GM12864 (cell line): ENCODE measurements around the gene KRTAP10-1.

Source experiments
- DNase-seq: peaks from one replicate; pipeline ENCODE4 v3.0.0-alpha.2; 2011; ENCODE audit warnings: low read depth
- H3K4me3 ChIP-seq: 2 replicates; pipeline ENCODE4 v1.5.1; 2011; ENCODE audit warnings: mild to moderate bottlenecking, low read depth, low read length, control low read depth
- CTCF ChIP-seq: IDR thresholded peaks from 2 replicates; pipeline ENCODE4 v1.5.1; 2011; ENCODE audit warnings: low read depth, mild to moderate bottlenecking, moderate library complexity, low read length, control low read depth, inconsistent platforms; ENCODE audit errors: missing control alignments

KRTAP10-1 gene

DNA sequence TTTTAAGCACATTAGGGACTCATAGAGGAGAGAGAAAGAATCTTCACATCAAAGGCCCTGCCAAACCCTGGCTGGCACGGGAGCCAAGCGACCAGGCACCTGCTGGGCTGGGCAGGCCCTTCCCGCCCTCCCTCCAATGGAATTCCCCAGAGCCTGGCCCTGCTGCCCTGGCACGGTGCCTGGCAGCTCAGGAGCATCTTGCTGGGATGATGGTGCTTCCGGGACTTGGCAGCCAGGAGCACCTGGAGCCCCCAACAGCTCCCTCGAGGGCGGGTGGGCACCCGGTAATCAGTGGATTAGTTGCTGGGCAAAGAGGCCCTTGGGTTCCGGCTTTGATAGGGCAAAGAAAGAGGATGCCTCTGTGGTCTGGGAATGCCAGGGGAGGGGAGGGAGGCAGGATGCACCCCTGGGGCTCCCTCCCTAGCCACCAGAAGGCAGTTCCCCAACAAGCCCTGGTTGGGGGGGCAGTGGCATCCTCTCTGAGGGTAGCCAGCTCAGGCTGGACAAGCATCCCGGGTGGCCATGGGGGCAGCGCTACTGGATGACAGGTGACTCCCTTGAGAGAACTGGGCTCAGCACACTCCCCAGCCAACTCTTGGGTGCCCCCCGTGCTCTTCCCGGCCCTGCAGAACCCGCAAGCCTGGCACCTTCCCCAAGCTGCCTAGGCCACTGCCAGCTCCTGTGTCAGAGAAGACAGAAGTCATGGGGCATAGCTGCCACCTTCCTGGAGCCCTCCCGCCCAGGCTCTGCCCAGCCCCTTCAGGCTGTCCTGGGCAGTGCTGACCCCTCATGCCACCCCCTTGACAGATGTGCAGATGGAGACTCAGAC lies 26.4 kb downstream of the KRTAP10-1 start:
- no peak for TF ChIP-seq CTCF
- DNase-seq = no peak
- no peak overlapping the region for H3K4me3 ChIP-seq

- no peak for TF ChIP-seq CTCF
- no peak overlapping the region for H3K4me3 ChIP-seq
- no peak for DNase-seq
Observed at GRCh38 chr21:44512496-44513388, 27.3 kb downstream of the KRTAP10-1 start.

GRCh38 chr21:44511938-44512275 lies 28.1 kb downstream of the KRTAP10-1 start:
- DNase-seq = no peak
- no peak overlapping the region for H3K4me3 ChIP-seq
- no peak for TF ChIP-seq CTCF

DNA sequence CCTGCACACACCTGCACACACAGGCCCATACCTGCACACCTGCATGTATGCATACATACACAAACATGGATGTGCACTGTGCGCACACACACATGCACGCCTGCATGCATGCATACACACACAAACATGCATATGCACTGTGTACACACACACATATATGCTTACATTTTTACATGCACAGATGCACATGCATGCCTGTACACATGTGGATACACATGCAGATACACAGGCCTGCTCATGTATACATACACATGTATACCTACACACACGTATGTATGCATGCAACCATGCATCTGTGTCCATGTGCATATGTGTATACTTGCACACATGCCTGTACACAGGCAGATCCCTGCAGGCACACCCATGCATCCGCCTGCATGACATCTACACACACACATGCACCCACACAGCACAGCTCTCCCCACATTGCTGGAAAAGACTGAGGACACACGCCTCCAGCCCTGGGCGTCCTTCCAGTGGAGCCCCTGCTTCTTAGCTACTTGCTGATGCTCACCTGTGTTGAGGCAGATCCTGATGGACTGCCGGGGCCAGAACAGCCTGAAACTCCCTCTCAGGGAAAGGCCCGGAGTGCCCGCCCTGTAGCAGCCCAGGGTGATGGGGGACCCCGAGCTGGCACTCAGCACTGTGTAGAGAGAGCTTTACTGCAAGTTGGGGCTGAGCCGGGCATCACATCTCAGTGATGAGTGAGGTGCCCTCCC lies 28.6 kb downstream of the KRTAP10-1 start:
- DNase-seq = no peak
- no peak for TF ChIP-seq CTCF
- no peak overlapping the region for H3K4me3 ChIP-seq

GRCh38 chr21:44510508-44511218 lies 29.3 kb downstream of the KRTAP10-1 start:
- peak; percentile 84 for TF ChIP-seq CTCF
- no peak overlapping the region for H3K4me3 ChIP-seq
- no peak for DNase-seq

GRCh38 chr21:44510109-44510507 lies 29.9 kb downstream of the KRTAP10-1 start:
- H3K4me3 ChIP-seq = no peak overlapping the region
- DNase-seq = no peak
- TF ChIP-seq CTCF = no peak
